GM12878 (cell line): ENCODE results near the gene GOLGA6B. TPM values are rescaled to one million over a fixed set of nuclear protein-coding genes. Genes with fewer than 3 reads are reported as not detected.
"Not testable (repeated sequence)": the region's sequence is repeated elsewhere in the genome, so short reads cannot be mapped to it uniquely, and the experiment has no call there.

ENCODE experiments used
- ATAC-seq: fragments of 200-7000 bp; cut with Tn5 transposase; 3 replicates; pipeline ENCODE4 v1.9.1; 2020; ENCODE audit warnings: mild to moderate bottlenecking, moderate library complexity
- BruUV-seq: library from RNA; stranded (reverse); fragments of 400-500 nt; replicated peaks from 2 replicates; lab custom pipeline; 2021; lab: Mats Ljungman, UMichigan
- CTCF ChIA-PET: fragments of 300-600 bp; sonication (Branson Sonifier 250); formaldehyde crosslinking; extraction: SDS; loops from one replicate; lab custom pipeline; 2021; ENCODE audit warnings: inconsistent platforms; lab: Yijun Ruan, JAX
- POLR2A ChIA-PET: fragments of 350-600 bp; formaldehyde crosslinking; extraction: SDS; loops from one replicate; lab custom pipeline; 2021; ENCODE audit warnings: inconsistent platforms; lab: Charles Lee
- RAD21 ChIA-PET: fragments of 300-600 bp; sonication (Branson Sonifier 250); formaldehyde crosslinking; loops from one replicate; lab custom pipeline; 2023; ENCODE audit warnings: antibody characterized with exemption; ENCODE audit not compliant: unreplicated experiment; lab: Charles Lee
- SMC1A ChIA-PET: fragments of 300-600 bp; sonication (Branson Sonifier 250); formaldehyde crosslinking; loops from one replicate; lab custom pipeline; 2023; ENCODE audit not compliant: unreplicated experiment, uncharacterized antibody; lab: Charles Lee
- DNase-seq: peaks from one replicate; pipeline ENCODE4 v3.0.0-alpha.2; 2011; ENCODE audit warnings: low read depth, low spot score
- FAIRE-seq: peaks from 3 replicates; lab custom pipeline; 2011; peaks lifted over from hg19 to GRCh38; lab: Jason Lieb, UNC
- H2AFZ ChIP-seq: 2 replicates; pipeline ENCODE4 v1.6.0; 2011; ENCODE audit warnings: low read depth, low read length, control low read depth; ENCODE audit not compliant: control insufficient read depth
- H3K27ac ChIP-seq: 2 replicates; pipeline ENCODE4 v1.5.1; 2011; ENCODE audit warnings: control low read depth; ENCODE audit not compliant: control insufficient read depth, insufficient read depth
- H3K27me3 ChIP-seq, 2 experiments: replicated peaks in 1 of 2; 2 replicates each; pipeline versions ENCODE4 v1.6.0 to v1.6.1; 2011; ENCODE audit warnings: low read length in 1 of 2; ENCODE audit not compliant: control insufficient read depth in 2 of 2, insufficient read depth in 2 of 2
- H3K36me3 ChIP-seq, 2 experiments: 2 replicates each; pipeline ENCODE4 v1.5.1; 2011; ENCODE audit warnings: low read length in 1 of 2; ENCODE audit not compliant: control insufficient read depth in 2 of 2, insufficient read depth in 2 of 2
- H3K4me1 ChIP-seq: 2 replicates; pipeline ENCODE4 v1.6.1; 2011; ENCODE audit warnings: mild to moderate bottlenecking, low read length, moderate library complexity, mixed read lengths; ENCODE audit not compliant: control insufficient read depth, insufficient read depth
- H3K4me2 ChIP-seq: 2 replicates; pipeline ENCODE4 v1.6.0; 2011; ENCODE audit warnings: control low read depth; ENCODE audit not compliant: control insufficient read depth, insufficient read depth
- H3K4me3 ChIP-seq: fragments of 200-600 bp; sonication (generic); 2 replicates; pipeline ENCODE4 v1.5.1; 2016
- H3K79me2 ChIP-seq: 2 replicates; pipeline ENCODE4 v1.6.0; 2011; ENCODE audit warnings: low read length; ENCODE audit not compliant: control insufficient read depth, insufficient read depth
- H3K9ac ChIP-seq: 2 replicates; pipeline ENCODE4 v1.8.0; 2011; ENCODE audit warnings: low read length, control low read depth, mixed read lengths; ENCODE audit not compliant: control insufficient read depth, insufficient read depth
- H3K9me3 ChIP-seq: replicated peaks from 3 replicates; pipeline ENCODE4 v1.5.1; 2011; ENCODE audit warnings: mild to moderate bottlenecking, low read length; ENCODE audit not compliant: control insufficient read depth, insufficient read depth
- H4K20me1 ChIP-seq: 2 replicates; pipeline ENCODE4 v1.6.0; 2011; ENCODE audit not compliant: control insufficient read depth, insufficient read depth
- WGBS: methylation state at CpG from one replicate; pipeline ENCODE4 v1.1.6; 2016; ENCODE audit warnings: low lambda C conversion rate; ENCODE audit not compliant: insufficient replicate concordance, insufficient coverage; ENCODE audit errors: missing lambda C conversion rate; 5-methylcytosine and 5-hydroxymethylcytosine counted together
- in situ Hi-C: fragments of 300-500 bp; cut with MboI; formaldehyde crosslinking; loops from 9 replicates; pipeline ENCODE4 v1.14.3; 2018; ENCODE audit warnings: mixed read lengths
- intact Hi-C: fragments of 100-400 bp; cut with micrococcal nuclease; formaldehyde crosslinking; loops from one replicate; pipeline ENCODE4 v1.14.2; 2022; ENCODE audit not compliant: unreplicated experiment
- polyA plus RNA-seq, 11 experiments: library from polyadenylated mRNA; depleted of rRNA in 4 of 11; unstranded in 6 of 11; stranded (reverse) in 5 of 11; fragments of >200 nt; fragmentation: Nextera tagmentation in 4 of 11; fragmentation: Illumina TruSeq in 1 of 11; extraction: Ambion mirVana in 4 of 11; extraction: Trizol in 1 of 11; gene quantifications; 1 replicate in 1 of 11; 2 replicates in 10 of 11; pipeline versions ENCODE4 v1.2.1 to v1.2.3, GENCODE V29; 2011 to 2016; ENCODE audit warnings: inconsistent platforms in 2 of 11, missing spikeins in 2 of 11, low read depth in 1 of 11
- total RNA-seq, 4 experiments: library from RNA; depleted of rRNA in 3 of 4; stranded (reverse); fragments of >200 nt in 3 of 4; fragmentation: Illumina TruSeq in 1 of 4; extraction: Trizol in 1 of 4; gene quantifications; 2 replicates each; pipeline versions ENCODE4 v1.2.1 to v1.2.3, GENCODE V29; 2013 to 2021

The GOLGA6B gene
- total and polyA plus RNA-seq, 10 of the 15 experiments (the other 5 are each of a cell fraction or from before 2014, with no cell fraction given): not detected

DNA sequence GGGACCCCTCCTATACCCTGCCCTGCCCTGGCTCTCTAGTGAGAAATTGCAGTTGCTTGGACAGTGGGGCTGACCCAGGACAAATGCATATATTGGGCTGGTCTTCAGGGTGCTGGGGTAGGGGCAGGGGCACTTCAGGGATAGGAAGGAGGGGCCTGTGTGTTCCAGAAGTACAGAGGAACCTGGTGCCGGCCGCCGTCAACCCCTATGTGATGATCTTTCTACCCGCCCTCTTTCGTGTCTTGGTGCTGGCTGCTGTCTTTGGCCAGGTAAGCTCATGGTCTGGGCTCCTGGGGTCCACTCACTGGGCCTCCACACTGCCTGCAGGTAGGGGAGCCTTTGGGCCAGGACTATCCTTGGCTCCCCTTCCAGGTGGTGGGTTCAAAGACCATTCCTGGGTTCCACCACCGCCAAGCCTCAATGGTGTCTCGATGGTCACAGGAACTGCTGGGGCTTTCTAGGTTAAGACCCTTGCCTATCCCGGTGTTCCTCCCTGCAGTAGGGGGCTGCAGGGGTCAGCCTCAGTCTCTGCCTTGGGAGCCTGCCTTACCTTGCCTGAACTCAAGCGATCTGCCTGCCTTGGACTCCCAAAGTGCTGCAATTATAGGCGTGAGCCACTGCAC is 5.8 kb upstream of the GOLGA6B start:
- H3K79me2 ChIP-seq, H2AFZ ChIP-seq, H3K4me2 ChIP-seq, H3K36me3 ChIP-seq, ATAC-seq, intact Hi-C loops, SMC1A ChIA-PET, H3K27ac ChIP-seq, H3K27me3 ChIP-seq, POLR2A ChIA-PET, DNase-seq, BruUV-seq, H3K4me1 ChIP-seq, FAIRE-seq, in situ Hi-C loops, H3K9me3 ChIP-seq, CTCF ChIA-PET, H3K4me3 ChIP-seq, RAD21 ChIA-PET, H3K9ac ChIP-seq, H4K20me1 ChIP-seq: not testable (repeated sequence)
- 48% methylated on average over 8 of the region's 10 CpGs for WGBS

DNA sequence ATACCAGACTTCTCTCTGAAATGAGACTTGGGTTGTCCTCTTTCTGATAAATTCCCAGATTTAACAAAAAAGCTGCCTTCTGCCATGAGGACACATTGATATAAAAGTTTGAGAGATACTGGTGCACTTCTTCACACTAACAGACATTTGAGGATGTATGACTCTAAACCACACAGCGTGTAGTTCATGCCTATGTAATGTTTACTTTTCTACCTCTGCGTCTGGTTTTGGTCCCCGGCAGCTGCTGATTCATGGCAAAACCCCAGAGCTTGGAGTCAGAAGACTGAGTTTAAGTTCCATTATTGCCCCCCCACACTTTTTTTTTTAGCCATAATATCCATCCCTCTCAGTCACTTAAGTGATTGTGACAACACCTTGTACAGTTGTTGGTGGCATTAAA is 1.5 kb downstream of the GOLGA6B start:
- RAD21 ChIA-PET, in situ Hi-C loops: not testable (repeated sequence)

DNA sequence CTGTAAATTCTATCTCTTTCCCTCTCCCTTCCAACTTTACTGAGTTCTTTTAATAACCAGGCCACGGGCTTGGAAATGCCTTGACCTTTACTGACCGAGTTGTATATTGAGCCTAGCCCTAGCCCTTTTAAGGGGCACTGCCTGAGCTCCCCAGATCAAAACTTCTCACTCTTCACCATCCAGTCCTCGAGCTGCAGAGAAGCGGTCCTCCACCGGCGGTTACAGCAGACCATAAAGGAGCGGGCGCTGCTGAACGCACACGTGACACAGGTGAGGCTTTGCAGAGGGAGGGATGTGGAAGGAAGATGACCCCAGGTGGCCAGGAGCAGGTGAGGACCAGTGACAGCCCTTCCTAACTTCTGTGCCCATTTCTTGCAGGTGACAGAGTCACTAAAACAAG is 6.6 kb downstream of the GOLGA6B start:
- H3K27ac ChIP-seq, H3K9ac ChIP-seq, intact Hi-C loops, H3K4me2 ChIP-seq, in situ Hi-C loops, SMC1A ChIA-PET, H3K4me3 ChIP-seq, POLR2A ChIA-PET, H3K36me3 ChIP-seq, FAIRE-seq, H3K4me1 ChIP-seq, H4K20me1 ChIP-seq, H3K9me3 ChIP-seq, H2AFZ ChIP-seq, DNase-seq, H3K79me2 ChIP-seq, BruUV-seq, RAD21 ChIA-PET, H3K27me3 ChIP-seq, ATAC-seq, CTCF ChIA-PET: not testable (repeated sequence)
- WGBS: 63% methylated on average over 8 of the region's 10 CpGs

More for the DNA sequence above, 1.5 kb downstream of the GOLGA6B start:
- H3K79me2 ChIP-seq, BruUV-seq, FAIRE-seq, POLR2A ChIA-PET, H3K27me3 ChIP-seq, SMC1A ChIA-PET, H3K9ac ChIP-seq, H3K4me2 ChIP-seq, H3K4me3 ChIP-seq, DNase-seq, H4K20me1 ChIP-seq, H2AFZ ChIP-seq, H3K36me3 ChIP-seq, H3K4me1 ChIP-seq, H3K27ac ChIP-seq, ATAC-seq, CTCF ChIA-PET, intact Hi-C loops, H3K9me3 ChIP-seq: not testable (repeated sequence)
- WGBS: no CpG with 5 or more reads among the region's 3 CpGs

DNA sequence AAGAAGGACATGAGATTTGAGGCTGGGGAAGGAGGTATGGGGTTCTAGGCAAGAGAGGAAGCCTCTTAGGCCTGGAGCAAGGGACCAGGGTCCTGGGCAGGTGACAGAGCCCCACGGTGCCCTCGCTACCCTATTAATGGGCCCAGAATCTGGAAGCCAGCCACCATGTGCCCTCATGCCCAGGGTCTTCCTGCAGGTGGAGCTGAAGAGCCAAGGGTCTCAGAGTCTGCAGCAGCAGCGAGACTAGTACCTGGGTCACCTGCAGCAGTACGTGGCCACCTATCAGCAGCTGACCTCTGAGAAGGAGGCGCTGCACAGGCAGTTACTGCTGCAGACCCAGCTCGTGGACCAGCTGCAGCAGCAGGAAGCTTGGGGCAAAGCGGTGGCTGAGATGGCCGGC is 9.4 kb downstream of the GOLGA6B start:
- ATAC-seq, H3K4me2 ChIP-seq, H2AFZ ChIP-seq, H3K4me3 ChIP-seq, CTCF ChIA-PET, POLR2A ChIA-PET, intact Hi-C loops, SMC1A ChIA-PET, H4K20me1 ChIP-seq, H3K9me3 ChIP-seq, H3K36me3 ChIP-seq, in situ Hi-C loops, H3K27me3 ChIP-seq, DNase-seq, H3K4me1 ChIP-seq, BruUV-seq, H3K27ac ChIP-seq, RAD21 ChIA-PET, FAIRE-seq, H3K79me2 ChIP-seq, H3K9ac ChIP-seq: not testable (repeated sequence)
- 20% methylated on average over 2 of the region's 8 CpGs for WGBS
